GM19328 (cell line): ENCODE data around the gene TSPAN17.
"Not testable (repeated sequence)": the region's sequence is repeated elsewhere in the genome, so short reads cannot be mapped to it uniquely, and the experiment has no call there.

Experiments
- ATAC-seq: cut with Tn5 transposase; IDR thresholded peaks from one replicate; pipeline ENCODE4 v1.9.1; 2021; ENCODE audit warnings: mild to moderate bottlenecking, moderate library complexity; ENCODE audit not compliant: unreplicated experiment

TSPAN17 gene

DNA sequence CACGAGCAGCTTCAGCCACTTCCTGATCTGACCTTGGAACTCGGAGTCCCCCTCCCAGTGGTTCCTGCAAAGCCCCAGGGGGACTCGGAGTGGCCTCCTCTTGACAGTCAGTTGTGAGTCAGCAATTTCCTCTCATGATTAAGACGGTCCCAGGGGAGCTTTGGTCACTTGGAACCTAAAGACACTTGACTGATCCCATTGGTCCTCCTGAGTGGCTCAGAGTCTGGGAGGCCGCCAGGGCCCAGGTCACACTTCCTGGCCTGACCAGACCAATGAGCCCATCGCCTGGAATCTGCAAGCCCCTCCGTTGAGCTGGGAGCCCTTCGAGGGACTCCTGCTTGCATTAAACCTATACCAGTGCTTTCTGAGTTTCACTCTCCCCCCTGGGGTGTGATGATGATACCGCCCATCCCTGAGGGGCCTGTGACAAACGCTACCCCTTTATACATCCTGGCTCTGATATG lies 29.1 kb downstream of the TSPAN17 start:
- no peak for ATAC-seq

DNA sequence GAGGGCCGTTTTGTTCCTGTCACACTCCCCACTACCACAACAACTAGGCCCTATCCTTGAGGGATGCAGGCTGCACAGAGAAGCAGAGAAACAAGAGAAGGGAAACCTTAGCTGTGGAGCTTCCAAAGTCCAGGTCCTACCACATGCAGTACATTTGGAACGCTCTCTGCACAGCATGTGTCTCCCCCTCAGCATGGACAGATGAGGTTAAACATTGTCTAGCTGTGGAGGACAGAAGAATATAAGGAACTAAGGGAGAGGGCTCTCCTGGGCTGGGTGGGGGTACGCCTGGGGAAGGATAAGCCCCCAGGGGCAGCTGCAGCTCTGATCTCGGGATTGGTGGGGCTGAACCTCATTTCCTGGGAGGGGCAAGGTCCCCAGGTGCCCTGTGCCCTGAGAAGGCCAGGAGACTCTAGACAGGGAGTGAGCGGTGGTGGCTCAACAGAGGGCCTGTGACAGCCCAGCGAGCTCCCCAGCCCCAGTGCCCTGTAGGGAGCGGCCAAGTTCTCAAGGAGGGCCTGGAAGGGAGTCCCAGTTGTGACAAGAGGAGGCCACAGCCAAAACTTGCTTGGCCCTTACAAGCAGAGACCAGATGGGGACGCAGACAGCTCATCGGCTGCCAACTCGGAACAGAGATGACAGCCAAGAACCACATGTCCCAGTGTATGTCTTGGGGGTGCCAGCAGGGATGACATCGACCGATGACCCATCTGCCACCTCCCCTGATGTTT lies 30.1 kb downstream of the TSPAN17 start:
- ATAC-seq = no peak

DNA sequence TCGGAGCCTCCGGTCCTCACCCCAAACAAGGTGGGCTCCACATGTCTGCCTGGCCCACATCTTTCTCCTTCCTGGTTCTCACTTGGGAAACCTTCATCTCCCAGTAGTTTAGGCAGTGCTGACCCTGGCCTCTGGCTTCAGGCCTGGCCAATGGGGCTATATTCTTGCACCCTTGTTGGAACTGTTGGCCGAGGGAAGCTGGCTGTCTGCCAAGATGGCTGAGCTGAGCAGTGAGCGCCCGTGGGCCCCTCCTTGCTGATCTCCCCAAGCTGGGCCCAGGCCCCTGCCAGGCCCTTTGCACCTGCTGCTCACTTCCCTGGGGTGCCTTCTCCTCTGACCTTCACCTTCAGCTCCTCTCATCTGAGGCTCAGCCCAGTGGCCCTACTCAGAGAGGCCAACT lies 31.3 kb downstream of the TSPAN17 start:
- no peak for ATAC-seq

DNA sequence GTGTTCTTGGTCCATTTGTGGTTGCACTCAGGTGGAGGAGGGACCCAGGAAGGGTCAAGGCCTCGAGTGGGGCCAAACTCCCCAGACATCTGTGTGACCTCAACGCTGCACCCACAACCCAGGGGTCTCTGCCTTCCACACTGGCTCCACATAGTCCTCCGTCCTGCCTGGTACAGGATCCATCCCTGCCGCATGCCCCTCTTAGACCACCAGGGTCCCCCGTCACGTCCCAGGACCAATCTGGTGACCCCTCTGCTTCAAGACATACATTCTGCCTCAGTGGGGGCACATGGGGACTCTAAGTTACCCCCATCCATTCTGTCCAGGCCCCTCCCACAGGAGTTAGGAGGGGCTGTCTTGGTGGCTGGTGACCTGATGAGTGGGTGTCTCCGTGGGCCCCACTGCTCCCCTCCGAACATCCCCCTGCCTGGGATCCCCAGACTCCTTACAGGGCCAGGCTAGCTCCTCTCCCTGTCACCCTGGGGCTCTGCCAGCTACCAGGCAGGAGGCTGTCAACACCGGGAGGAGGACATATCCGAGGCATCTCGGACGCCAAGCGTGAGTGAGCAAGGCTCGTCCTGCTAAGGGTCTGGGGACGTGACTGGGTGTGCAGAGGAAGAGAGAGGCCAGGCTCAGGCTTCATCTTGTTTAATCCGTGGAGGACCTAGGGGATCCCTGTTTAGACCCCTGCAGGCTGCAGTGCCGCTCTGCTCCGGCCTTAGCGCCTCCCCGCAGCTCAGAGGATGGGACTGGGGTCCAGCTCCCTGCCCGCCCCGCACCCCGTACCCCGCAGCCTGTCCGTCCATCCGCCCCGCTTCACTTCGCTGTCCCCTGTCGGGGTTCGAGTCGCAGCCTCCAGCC lies 32.3 kb downstream of the TSPAN17 start:
- ATAC-seq = no peak

DNA sequence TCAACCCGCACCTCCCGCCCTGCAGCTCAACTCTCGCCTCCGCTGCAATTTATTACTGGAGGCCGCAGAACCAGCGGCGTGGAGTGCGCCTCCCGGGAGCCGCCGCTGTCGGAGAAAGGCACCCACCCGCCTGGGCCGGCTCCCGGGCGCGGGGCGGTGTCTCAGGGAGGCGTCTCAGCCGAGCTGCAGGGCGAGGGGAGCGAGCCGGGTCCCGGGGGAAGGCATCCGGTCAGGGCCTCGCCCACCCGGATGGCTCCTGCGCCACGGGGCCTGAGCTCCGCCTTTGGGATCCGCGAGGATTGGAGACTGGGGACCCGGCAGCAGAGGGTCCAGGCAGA lies 32.9 kb downstream of the TSPAN17 start:
- ATAC-seq = no peak

DNA sequence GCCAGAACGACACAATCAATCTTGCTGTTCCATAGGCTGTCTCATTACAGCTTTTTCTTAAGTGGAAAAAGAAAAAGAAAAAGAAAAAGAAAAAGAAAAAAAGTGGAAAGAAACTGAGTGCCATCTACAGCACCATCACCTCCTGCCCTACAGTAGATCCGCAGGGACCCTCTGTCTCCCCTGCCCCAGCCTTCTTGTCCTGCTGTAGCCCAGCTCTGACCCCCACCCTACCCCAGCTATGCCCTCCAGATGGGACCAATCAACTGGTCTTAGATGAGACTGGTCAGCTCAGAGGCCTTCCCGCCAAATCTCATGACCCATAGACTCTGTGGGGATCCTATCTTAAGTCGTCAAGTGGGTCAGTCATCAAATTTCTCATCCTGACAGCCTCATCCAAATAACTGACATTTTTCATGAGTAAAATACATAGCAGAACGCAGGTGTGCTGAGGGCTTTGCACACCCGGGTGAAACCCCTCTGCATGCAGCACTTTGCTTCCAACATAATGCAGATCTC lies 34.8 kb downstream of the TSPAN17 start:
- no peak for ATAC-seq

DNA sequence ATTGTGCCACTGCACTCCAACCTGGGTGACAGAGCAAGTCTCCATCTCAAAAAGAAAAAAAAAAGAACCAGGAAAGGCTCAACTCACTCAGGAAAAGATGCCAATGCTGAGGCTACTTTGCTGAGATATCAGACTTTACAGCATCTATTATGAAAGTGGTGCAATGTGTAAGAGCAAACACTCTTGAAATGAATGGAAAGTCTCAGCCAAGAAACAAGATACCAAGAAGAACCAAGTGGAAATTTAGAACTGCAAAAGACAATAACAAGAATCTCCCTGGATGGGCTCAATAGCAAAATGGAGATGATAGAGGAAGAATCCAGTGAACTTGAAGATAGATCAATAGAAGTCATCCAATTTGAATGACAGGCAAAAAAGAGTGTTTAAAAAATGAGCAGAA lies 37.7 kb downstream of the TSPAN17 start:
- ATAC-seq = no peak

DNA sequence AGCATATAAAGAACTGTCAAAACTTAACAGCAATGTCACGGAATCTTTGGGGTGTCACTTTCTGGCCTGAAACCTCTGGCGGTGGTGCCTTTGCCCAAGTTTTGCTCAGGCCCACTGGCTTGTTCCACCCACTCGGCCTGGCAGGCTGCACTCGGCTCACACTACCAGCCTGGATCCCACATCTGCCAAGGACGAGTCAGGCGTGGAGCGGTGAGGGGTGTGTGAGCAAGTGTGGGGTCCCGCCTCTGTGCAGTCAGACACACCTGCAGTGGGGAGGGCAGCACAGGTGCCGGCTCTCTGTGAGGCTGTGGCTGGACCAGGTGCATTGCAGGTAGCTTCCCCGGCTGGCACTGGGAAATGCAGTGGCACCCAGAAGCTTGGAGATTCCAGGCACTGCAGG lies 40.0 kb downstream of the TSPAN17 start:
- no peak for ATAC-seq

DNA sequence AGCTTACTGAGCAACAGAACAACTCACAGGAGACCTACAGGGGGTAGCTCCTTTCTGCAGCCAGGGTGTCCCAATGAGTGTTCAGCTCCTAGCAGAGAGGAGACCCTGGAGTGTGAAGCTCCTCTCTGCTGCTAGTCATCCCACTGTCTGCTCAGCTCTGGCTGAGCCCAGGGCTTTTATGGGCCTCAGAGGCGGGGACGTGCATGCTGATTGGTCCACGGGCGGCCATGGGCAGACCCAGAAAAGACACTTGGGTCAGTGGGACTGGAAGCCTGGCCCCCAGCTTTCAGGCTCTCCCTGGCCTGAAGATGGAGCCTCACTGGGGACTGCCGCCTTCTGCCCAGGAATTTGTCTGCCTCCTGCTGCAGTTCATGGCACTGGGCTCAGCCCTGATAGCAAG lies 40.6 kb downstream of the TSPAN17 start:
- ATAC-seq = no peak

DNA sequence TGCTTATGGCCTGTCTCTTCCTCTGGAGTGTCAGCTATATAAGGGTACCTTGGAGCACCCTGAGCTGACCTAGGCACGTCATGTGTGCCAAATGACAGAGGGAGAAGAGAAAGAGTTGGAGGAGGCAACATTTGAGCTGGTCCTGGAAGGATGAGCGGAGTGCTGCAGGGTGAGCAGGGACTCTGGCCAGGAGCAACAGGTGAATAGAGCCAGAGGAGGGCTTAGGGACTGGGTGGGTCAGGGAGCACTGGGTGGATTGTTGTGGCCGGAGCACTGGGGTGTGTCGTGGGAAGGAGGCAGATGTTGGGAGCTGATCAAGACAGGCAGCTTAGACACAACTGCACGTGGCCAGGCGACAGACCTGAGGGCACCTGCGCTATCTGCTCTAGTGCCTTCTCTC lies 43.6 kb downstream of the TSPAN17 start:
- no peak for ATAC-seq

DNA sequence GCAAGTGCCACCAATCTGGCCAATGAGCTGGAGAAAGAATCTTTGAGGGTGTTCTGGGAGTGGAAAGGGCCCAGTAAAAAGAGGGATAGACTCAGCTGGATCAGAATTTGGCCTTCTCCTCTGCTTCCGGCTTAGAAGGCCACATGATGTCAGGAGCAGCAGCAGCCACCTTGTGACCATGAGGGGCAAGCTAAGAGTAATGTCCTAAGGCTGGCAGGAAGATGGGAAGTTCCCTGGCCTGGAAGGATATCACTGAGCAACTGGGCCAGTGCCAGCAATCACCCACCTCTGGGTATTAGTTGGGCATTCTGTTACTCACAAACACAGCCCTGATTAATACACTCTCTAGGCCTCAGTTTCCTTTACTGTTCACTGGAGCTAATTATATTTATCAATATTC lies 44.2 kb downstream of the TSPAN17 start:
- ATAC-seq = no peak

DNA sequence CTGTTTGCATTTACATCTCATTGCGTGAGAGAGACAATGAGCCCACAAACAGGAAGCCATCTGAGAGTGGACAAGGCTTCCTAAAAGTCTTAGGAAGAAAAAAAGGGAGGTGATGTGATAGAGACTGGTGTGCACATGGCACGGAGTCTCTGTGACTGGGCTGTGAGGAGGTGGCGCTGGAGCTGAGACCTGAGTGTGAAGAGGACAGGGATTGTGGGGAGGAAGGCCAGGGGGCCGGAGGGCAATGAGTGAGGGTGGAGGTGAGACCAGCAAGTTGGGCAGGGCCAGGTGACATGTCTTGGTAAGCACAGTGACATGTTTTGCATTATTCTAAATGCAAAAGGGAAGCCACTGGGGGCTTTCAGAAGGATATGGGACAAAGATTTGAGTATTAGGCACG lies 45.0 kb downstream of the TSPAN17 start:
- ATAC-seq = no peak

DNA sequence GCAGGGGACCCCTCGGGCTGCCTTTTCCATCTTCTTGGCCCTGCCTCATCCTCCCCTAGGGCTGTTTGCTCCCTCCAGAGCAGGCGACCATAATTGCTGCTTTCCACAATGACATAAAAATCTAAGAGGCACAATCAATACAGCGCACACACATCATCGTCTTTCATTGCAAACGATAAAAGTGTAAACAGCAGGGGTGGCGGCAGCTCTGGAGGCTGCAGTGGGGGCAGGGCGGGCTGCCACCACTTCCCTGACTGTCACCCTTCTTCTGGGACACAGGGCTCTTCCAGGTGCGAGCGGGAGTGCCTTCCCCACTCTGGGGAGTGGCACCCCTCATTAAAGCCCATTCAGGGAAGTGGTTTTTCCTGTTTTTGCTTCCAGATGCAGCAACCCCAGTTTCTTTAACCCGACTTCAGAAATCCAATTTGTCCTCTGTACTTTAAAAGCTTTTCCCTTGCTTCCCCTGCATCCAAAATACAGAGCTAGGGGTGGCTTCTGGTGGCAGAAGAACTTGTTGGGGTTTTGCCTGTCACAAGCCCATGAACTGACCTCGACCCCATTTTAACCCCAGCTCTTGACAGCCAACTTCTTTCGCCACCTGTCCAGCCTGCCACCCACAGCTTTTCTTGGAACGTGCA lies 45.7 kb downstream of the TSPAN17 start:
- no peak for ATAC-seq

DNA sequence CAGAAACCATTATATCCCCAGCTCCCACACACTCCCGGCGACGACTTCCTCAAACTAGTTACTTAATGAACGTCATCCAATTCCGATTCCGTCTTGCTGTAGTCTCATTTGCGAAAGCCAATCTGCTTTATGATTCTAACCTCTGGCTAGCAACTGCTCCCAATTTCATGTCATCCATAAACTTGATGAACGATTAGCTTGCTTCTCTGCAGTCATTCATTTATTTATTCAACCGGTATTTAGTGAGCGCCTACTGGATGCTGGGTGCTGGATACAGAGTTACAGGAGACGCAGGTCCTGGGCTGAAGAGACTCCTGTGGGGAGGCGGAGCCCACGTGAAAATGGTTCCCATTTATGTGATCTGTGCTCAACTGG lies 46.2 kb downstream of the TSPAN17 start:
- no peak for ATAC-seq

DNA sequence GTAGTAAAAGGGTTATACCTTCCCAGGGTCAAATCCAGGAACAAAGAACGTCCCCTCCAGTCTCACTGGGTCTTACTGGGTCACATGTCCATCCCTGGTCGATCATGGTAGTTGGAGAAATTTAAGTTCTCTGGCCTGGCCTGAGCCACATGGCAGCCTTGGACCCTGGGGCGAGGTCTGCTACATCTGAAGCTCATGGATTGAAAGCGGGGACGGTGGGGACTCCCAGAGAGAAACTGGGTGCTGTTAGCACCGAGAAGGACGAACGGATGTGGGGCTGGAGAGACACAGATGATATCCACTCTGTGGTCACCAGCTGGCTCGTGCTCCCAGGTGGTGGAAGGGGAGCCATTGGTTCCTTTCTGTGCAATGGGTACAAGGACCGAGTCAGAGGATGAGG lies 46.9 kb downstream of the TSPAN17 start:
- ATAC-seq = no peak

DNA sequence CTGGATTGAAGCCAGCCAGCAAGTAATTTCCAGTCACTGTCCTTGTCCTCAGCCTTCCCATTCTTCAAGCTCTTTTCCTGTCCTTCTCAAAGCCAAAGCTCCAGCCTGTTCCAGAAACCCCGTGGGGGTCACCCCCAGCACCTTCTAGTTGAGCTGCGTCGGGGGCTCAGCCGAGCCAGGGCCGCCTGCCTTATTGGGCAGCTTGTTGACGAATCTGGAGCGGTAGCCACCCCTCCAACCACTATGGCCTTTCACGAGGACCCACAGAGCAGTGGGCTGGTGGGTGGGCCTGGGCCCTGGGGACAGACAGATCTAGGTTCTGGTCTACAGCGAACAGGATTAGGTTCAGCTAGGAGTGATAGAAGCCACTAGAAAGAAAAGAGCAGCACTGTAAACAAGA lies 47.3 kb downstream of the TSPAN17 start:
- no peak for ATAC-seq

DNA sequence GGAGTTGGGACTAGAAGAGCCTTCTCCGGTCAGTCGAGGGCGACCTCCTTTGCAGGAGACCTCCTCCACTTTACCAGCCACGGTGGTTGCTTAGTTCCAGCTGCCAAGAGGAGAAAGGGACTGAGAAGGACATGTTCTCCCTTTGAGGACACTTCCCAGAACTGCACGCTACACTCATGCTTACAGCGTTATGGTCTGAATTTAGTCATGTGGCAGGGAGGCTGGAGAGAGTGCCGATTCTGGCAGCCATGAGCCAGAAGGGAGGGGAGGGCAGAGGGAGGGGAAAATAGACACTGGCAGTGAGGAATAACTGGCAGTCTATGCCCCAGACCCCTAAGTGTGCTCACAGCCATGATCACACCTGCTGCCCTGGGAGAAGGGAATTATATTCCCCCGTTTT lies 47.8 kb downstream of the TSPAN17 start:
- no peak for ATAC-seq

DNA sequence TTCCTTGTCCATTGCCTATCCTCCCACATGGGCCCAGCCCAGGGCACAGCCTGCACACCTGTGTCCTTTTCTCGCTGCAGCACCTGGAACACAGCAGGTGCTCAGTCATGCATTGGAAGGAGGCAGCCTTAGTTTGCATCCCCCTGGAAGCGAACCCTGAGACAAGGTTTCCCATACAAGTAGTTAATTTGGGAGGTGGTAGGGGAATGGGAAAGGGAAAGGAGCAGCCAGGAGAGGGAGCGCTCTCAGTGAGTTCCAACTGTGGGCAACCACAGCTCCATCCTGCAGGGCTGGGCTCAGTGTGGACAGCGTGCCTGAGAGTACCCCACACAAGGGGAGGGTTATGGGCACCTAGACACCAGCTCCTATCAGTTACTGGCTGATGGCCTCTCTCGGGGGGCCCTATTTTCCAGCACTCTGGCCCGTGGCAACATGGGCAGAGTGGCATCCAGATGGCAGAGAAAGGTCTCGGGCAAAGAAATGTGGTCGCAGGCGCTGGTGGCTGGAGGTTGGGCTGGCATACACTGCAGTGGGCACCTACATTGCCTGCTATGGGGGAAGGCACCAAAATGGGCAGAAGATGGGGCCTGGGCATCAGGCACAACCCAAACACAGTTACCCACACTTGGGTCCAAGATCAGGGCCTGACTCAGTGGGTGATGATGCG lies 50.1 kb downstream of the TSPAN17 start:
- ATAC-seq = no peak

DNA sequence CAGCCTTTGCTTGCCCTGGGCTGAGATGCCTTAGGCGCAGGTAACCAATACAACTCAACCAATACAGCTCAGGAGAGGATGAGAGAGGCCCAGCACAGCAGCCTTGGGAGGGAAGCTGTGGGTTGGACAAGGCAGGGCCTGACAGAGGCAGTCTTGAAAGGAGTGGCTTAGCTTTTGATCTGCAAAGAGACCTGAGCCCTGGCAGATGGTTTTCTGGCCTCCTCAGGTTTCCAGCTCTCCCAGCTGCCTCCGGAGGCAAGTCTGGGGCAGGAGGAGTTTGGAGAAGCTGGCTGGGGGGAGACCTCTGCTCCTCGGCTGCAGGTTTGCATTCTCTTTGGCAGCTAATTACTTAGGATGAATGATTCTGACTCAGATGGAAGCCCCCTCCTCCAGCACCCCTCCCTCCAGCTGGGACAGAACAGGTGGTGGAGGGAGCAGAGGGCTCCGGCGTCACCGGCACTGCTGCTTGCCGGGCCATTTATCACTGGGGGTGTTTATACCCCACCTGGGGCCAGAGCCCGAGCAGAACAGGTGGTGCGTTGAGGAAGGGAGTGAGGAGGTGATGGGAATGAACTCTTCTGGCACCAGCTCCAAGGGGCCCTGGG lies 50.8 kb downstream of the TSPAN17 start:
- ATAC-seq = no peak

DNA sequence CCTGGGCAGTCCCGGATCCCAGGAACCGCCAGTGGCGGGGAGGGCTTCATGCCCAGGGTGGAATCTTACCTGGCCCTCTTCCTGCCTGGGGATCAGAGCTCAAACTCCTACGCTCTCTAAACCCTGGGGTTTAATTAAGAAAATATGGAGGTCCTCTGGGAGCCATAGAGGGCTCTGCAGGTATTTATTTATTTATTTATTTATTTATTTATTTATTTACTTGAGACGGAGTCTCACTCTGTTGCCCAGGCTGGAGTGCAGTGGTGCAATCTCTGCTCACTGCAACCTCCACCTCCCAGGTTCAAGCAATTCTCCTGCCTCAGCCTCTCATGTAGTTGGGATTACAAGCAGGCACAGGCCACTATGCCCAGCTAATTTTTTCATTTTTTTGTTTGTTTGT lies 52.2 kb downstream of the TSPAN17 start:
- ATAC-seq = not testable (repeated sequence)
